IMR-90 (cell line): Measurements from ENCODE around the gene TEDDM1. TPM values are rescaled to one million over a fixed set of nuclear protein-coding genes. Genes with fewer than 3 reads are reported as not detected.

Source experiments
- ATAC-seq: fragments of 200-7000 bp; cut with Tn5 transposase; 2 replicates; pipeline ENCODE4 v1.9.1; 2020; ENCODE audit warnings: low read depth, mild to moderate bottlenecking, moderate library complexity
- BruUV-seq: library from RNA; stranded (reverse); fragments of 400-500 nt; replicated peaks from 2 replicates; lab custom pipeline; 2021; lab: Mats Ljungman, UMichigan
- CTCF ChIA-PET: fragments of 300-600 bp; formaldehyde crosslinking; extraction: SDS; loops from one replicate; lab custom pipeline; 2021; ENCODE audit warnings: antibody characterized with exemption; lab: Yijun Ruan, JAX
- POLR2A ChIA-PET: fragments of 300-600 bp; sonication (Branson Sonifier 250); formaldehyde crosslinking; loops from one replicate; lab custom pipeline; 2022; ENCODE audit warnings: antibody characterized with exemption; ENCODE audit not compliant: unreplicated experiment; lab: Charles Lee
- DNase-seq: peaks from one replicate; pipeline ENCODE4 v3.0.0; 2013
- H2AFZ ChIP-seq: replicated peaks from 2 replicates; pipeline ENCODE3; 2013; ENCODE audit warnings: low read length, mild to moderate bottlenecking; ENCODE audit not compliant: poor library complexity
- H2AK5ac ChIP-seq: 2 replicates; pipeline ENCODE4 v1.6.1; 2013; ENCODE audit warnings: low read depth, low read length, inconsistent platforms
- H2AK9ac ChIP-seq: replicated peaks from 2 replicates; pipeline ENCODE3; 2013; ENCODE audit warnings: mild to moderate bottlenecking, low read depth, low read length, moderate library complexity; ENCODE audit not compliant: poor library complexity
- H2BK120ac ChIP-seq: 2 replicates; pipeline ENCODE4 v1.6.1; 2013; ENCODE audit warnings: low read depth, low read length, inconsistent platforms
- H2BK15ac ChIP-seq: 3 replicates; pipeline ENCODE4 v1.6.1; 2013; ENCODE audit warnings: low read depth, low read length, inconsistent platforms
- H2BK20ac ChIP-seq: 2 replicates; pipeline ENCODE4 v1.6.1; 2013; ENCODE audit warnings: low read depth, mild to moderate bottlenecking, inconsistent platforms, low read length, moderate library complexity
- H2BK5ac ChIP-seq: 2 replicates; pipeline ENCODE4 v1.6.1; 2013; ENCODE audit warnings: mild to moderate bottlenecking, low read depth, low read length, inconsistent platforms; ENCODE audit not compliant: poor library complexity, severe bottlenecking
- H3K14ac ChIP-seq: replicated peaks from 2 replicates; pipeline ENCODE4 v1.6.1; 2013; ENCODE audit warnings: low read depth, low read length, inconsistent platforms
- H3K18ac ChIP-seq: 2 replicates; pipeline ENCODE4 v1.6.1; 2013; ENCODE audit warnings: low read depth, low read length, control low read depth
- H3K23ac ChIP-seq: 2 replicates; pipeline ENCODE4 v1.6.1; 2013; ENCODE audit warnings: low read depth, low read length, inconsistent platforms
- H3K27ac ChIP-seq: 2 replicates; pipeline ENCODE4 v1.5.1; 2013; ENCODE audit warnings: mild to moderate bottlenecking, control low read depth, low read length; ENCODE audit not compliant: insufficient read depth
- H3K27me3 ChIP-seq: 2 replicates; pipeline ENCODE4 v1.6.1; 2013; ENCODE audit warnings: low read length; ENCODE audit not compliant: control insufficient read depth, insufficient read depth
- H3K36me3 ChIP-seq: 2 replicates; pipeline ENCODE4 v1.6.1; 2013; ENCODE audit warnings: low read length, mixed read lengths; ENCODE audit not compliant: control insufficient read depth, insufficient read depth
- H3K4ac ChIP-seq: 2 replicates; pipeline ENCODE4 v1.6.1; 2013; ENCODE audit warnings: low read depth, low read length, inconsistent platforms
- H3K4me1 ChIP-seq: 2 replicates; pipeline ENCODE4 v1.6.1; 2013; ENCODE audit warnings: low read length, mixed read lengths; ENCODE audit not compliant: control insufficient read depth, insufficient read depth
- H3K4me2 ChIP-seq: 2 replicates; pipeline ENCODE4 v1.6.1; 2013; ENCODE audit warnings: low read depth, mild to moderate bottlenecking, control low read depth, low read length, moderate library complexity
- H3K4me3 ChIP-seq: 2 replicates; pipeline ENCODE4 v1.5.1; 2013; ENCODE audit warnings: low read depth, mild to moderate bottlenecking, control low read depth, low read length, moderate library complexity; ENCODE audit not compliant: insufficient read depth
- H3K56ac ChIP-seq: 2 replicates; pipeline ENCODE4 v1.6.1; 2013; ENCODE audit warnings: low read length, inconsistent platforms; ENCODE audit not compliant: insufficient read depth; ENCODE audit errors: extremely low read depth
- H3K79me1 ChIP-seq, 2 experiments: 2 replicates each; pipeline ENCODE4 v1.6.1; 2013; ENCODE audit warnings: low read length in 2 of 2, inconsistent platforms in 1 of 2, low read depth in 1 of 2
- H3K9ac ChIP-seq: 2 replicates; pipeline ENCODE4 v1.6.1; 2013; ENCODE audit warnings: low read depth, low read length, control low read depth
- H3K9me1 ChIP-seq: 2 replicates; pipeline ENCODE4 v1.6.1; 2013; ENCODE audit warnings: low read length, inconsistent platforms; ENCODE audit not compliant: insufficient read depth
- H3K9me3 ChIP-seq: 2 replicates; pipeline ENCODE4 v1.6.1; 2013; ENCODE audit warnings: low read length; ENCODE audit not compliant: control insufficient read depth, insufficient read depth
- H4K20me1 ChIP-seq: 2 replicates; pipeline ENCODE4 v1.6.1; 2013; ENCODE audit warnings: low read length, inconsistent platforms; ENCODE audit not compliant: insufficient read depth
- H4K5ac ChIP-seq: 2 replicates; pipeline ENCODE4 v1.6.1; 2013; ENCODE audit warnings: mild to moderate bottlenecking, low read depth, low read length, control low read depth
- H4K8ac ChIP-seq, 2 experiments: 2 replicates each; pipeline ENCODE4 v1.6.1; 2013; ENCODE audit warnings: low read depth in 2 of 2, low read length in 2 of 2, control low read depth in 1 of 2, inconsistent platforms in 1 of 2
- H4K91ac ChIP-seq: 2 replicates; pipeline ENCODE4 v1.6.1; 2013; ENCODE audit warnings: low read depth, low read length, inconsistent platforms; ENCODE audit not compliant: insufficient read depth
- CEBPB ChIP-seq: IDR thresholded peaks from 2 replicates; pipeline ENCODE4 v1.6.1; 2012; ENCODE audit warnings: low read depth, low read length, improper control_type of control experiment
- CHD1 ChIP-seq: IDR thresholded peaks from 2 replicates; pipeline ENCODE4 v1.6.1; 2012; ENCODE audit warnings: low read depth, low read length, improper control_type of control experiment
- CTCF ChIP-seq: conservative IDR thresholded peaks from 2 replicates; pipeline ENCODE4 v1.5.1; 2012; ENCODE audit warnings: mild to moderate bottlenecking, low read depth, low read length, improper control_type of control experiment
- ELK1 ChIP-seq: fragments of 150-350 bp; IDR thresholded peaks from 2 replicates; pipeline ENCODE4 v1.6.1; 2016; ENCODE audit warnings: low read depth, mild to moderate bottlenecking, low read length, moderate library complexity, borderline replicate concordance
- MAFK ChIP-seq: IDR thresholded peaks from 2 replicates; pipeline ENCODE4 v1.6.1; 2012; ENCODE audit warnings: low read depth, low read length, improper control_type of control experiment
- MXI1 ChIP-seq: IDR thresholded peaks from 2 replicates; pipeline ENCODE4 v1.6.1; 2012; ENCODE audit warnings: low read depth, mild to moderate bottlenecking, low read length, moderate library complexity, borderline replicate concordance
- NFE2L2 ChIP-seq: fragments of 150-350 bp; IDR thresholded peaks from 2 replicates; pipeline ENCODE4 v1.6.1; 2016; ENCODE audit warnings: low read depth, mild to moderate bottlenecking, low read length
- RAD21 ChIP-seq: IDR thresholded peaks from 2 replicates; pipeline ENCODE4 v1.6.1; 2012; ENCODE audit warnings: low read length, improper control_type of control experiment
- RCOR1 ChIP-seq: IDR thresholded peaks from 2 replicates; pipeline ENCODE4 v1.6.1; 2012; ENCODE audit warnings: mild to moderate bottlenecking, low read length, improper control_type of control experiment; ENCODE audit not compliant: insufficient replicate concordance
- RFX5 ChIP-seq: IDR thresholded peaks from 2 replicates; pipeline ENCODE4 v1.8.0; 2012; ENCODE audit warnings: low read depth, mild to moderate bottlenecking, low read length, moderate library complexity
- SMC3 ChIP-seq: fragments of 150-350 bp; IDR thresholded peaks from 2 replicates; pipeline ENCODE4 v1.6.1; 2016; ENCODE audit warnings: low read depth, mild to moderate bottlenecking, antibody characterized with exemption, low read length, moderate library complexity
- WGBS, 2 experiments: methylation state at CpG; one replicate each; pipeline versions ENCODE4 v1.1.5 to v1.1.7; 2013; ENCODE audit warnings: missing lambda C conversion rate in 2 of 2; ENCODE audit not compliant: insufficient read length in 1 of 2; ENCODE audit errors: extremely low coverage in 2 of 2; 5-methylcytosine and 5-hydroxymethylcytosine counted together
- dilution Hi-C: fragments of 300-500 bp; cut with HindIII; formaldehyde crosslinking; loops from one replicate; pipeline ENCODE4 v1.14.3; 2018; ENCODE audit warnings: low sequenced_read_pairs; ENCODE audit not compliant: unreplicated experiment
- in situ Hi-C: fragments of 300-500 bp; cut with MboI; formaldehyde crosslinking; loops from 3 replicates; pipeline ENCODE4 v1.14.3; 2019; ENCODE audit warnings: low sequenced_read_pairs, inconsistent platforms, mixed read lengths
- intact Hi-C: fragments of 100-400 bp; cut with micrococcal nuclease; formaldehyde crosslinking; loops from 2 replicates; pipeline ENCODE4 v1.10.0; 2022
- polyA plus RNA-seq, 3 experiments: library from polyadenylated mRNA; depleted of rRNA; stranded (reverse); fragments of >200 nt; gene quantifications; 2 replicates each; pipeline ENCODE4 v1.2.3, GENCODE V29; 2012; ENCODE audit warnings: low replicate concordance in 1 of 3
- total RNA-seq: library from RNA; depleted of rRNA; stranded (reverse); fragments of >200 nt; gene quantifications from 2 replicates; pipeline ENCODE4 v1.2.3, GENCODE V29; 2012
- TF ChIP-seq, protein P1 (sequence below): fragments of 150-350 bp; IDR thresholded peaks from 2 replicates; pipeline ENCODE4 v1.6.1; 2017; ENCODE audit warnings: mild to moderate bottlenecking, antibody characterized with exemption, low read length, low read depth

The TEDDM1 gene
- total and polyA plus RNA-seq, 2 of the 4 experiments (the other 2 are of a cell fraction): not detected

GRCh38 chr1:182384387-182384960, 16.0 kb downstream of the TEDDM1 start:
- H2AK5ac ChIP-seq: no peak overlapping the region
- H3K27me3 ChIP-seq: no peaks in the 10 kb centered on the region
- intact Hi-C loops (no loop called here), dilution Hi-C loops (no loop called here), in situ Hi-C loops (no loop called here)
- no peaks in the 10 kb centered on the region; the same call in none of the 2 replicates for H3K4me1 ChIP-seq
- H2AK9ac ChIP-seq: no peak overlapping the region
- H3K9me1 ChIP-seq: peaks cover 10% of the 10 kb centered on the region; the same call in 1 of the 2 replicates
- no peak overlapping the region for H3K4ac ChIP-seq
- H4K91ac ChIP-seq: no peak overlapping the region
- H2BK5ac ChIP-seq: no peak overlapping the region
- no peak for ATAC-seq
- H3K23ac ChIP-seq: no peak overlapping the region
- ChIA-PET CTCF (no interaction called here), POLR2A (no interaction called here)
- no peak overlapping the region for H3K9ac ChIP-seq
- no peak overlapping the region for H4K5ac ChIP-seq
- no peak overlapping the region for H3K4me3 ChIP-seq
- peaks cover 8 to 28% of the 10 kb centered on the region in 2 experiments for H3K79me1 ChIP-seq
- no peak overlapping the region for H3K14ac ChIP-seq
- H2BK120ac ChIP-seq: no peak overlapping the region
- TF ChIP-seq RAD21: no peak
- no peak for TF ChIP-seq CEBPB
- no peak for TF ChIP-seq CTCF
- TF ChIP-seq, protein P1, sequence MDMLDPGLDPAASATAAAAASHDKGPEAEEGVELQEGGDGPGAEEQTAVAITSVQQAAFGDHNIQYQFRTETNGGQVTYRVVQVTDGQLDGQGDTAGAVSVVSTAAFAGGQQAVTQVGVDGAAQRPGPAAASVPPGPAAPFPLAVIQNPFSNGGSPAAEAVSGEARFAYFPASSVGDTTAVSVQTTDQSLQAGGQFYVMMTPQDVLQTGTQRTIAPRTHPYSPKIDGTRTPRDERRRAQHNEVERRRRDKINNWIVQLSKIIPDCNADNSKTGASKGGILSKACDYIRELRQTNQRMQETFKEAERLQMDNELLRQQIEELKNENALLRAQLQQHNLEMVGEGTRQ: no peak
- TF ChIP-seq MXI1: no peak
- TF ChIP-seq CHD1: no peak
- TF ChIP-seq MAFK: no peak
- no peak for TF ChIP-seq ELK1
- no peak for TF ChIP-seq RCOR1
- TF ChIP-seq NFE2L2: no peak
- no peak for TF ChIP-seq SMC3
- TF ChIP-seq RFX5: no peak
- H3K18ac ChIP-seq: no peak overlapping the region
- H2BK15ac ChIP-seq: no peak overlapping the region
- no peak overlapping the region for H2BK20ac ChIP-seq
- no peak for DNase-seq
- no peak overlapping the region for H3K27ac ChIP-seq
- H3K36me3 ChIP-seq: peaks cover 52% of the 10 kb centered on the region
- H4K8ac ChIP-seq: no peak overlapping the region
- no TSS peak for BruUV-seq
- H4K20me1 ChIP-seq: peaks cover 14% of the 10 kb centered on the region
- 98% methylated on average over 7 of the region's 19 CpGs; no CpG with 5 or more reads in 1 of the 2 experiments for WGBS, 2 experiments
- H3K9me3 ChIP-seq: no peaks in the 10 kb centered on the region
- H3K4me2 ChIP-seq: no peak overlapping the region
- no peak overlapping the region for H2AFZ ChIP-seq
- no peak overlapping the region for H3K56ac ChIP-seq
